ENCODE results near the gene PAQR4.

DNA sequence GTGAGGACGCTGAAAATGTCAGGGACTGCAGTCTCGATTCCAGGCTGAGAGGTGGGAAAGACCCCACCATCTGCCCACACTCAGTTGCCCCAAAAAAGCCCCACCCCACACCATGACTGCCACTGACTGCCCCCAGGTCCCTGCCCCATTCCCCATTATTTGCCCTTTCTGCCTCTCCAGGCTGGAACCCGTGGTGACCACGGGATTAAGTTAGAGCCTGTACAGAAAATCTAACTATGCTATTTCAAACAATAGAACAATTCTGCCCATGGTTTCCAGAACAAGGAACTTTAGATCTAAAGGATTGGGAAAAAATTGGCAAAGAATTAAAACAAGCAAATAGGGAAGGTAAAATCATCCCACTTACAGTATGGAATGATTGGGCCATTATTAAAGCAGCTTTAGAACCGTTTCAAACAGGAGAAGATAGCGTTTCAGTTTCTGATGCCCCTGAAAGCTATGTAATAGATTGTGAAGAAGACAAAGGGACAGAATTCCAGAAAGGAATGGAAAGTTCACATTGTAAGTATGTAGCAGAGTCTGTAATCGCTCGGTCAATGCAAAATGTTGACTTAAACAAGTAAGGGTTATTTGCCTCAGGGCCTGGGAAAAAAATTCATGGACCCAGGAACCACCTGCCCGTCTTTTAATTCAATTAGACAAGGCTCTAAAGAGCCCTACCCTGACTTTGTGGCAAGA is 43.0 kb upstream of the PAQR4 start:
- TF ChIP-seq CTCF (IDR thresholded peaks at IDR 0.05; ENCODE audit: low read length) (no peak), EZH2 (optimal IDR thresholded peaks at IDR 0.05; ENCODE audit: low read depth, low read length) (no peak)
